Activated B cell treated with CpG ODN at 0.5 μM for 24 hours (primary cell): Measurements from ENCODE around the gene CLNK. TPM values are rescaled to one million over a fixed set of nuclear protein-coding genes. Genes with fewer than 3 reads are reported as not detected.

Source experiments
- ATAC-seq: fragments of 200-7000 bp; cut with Tn5 transposase; one replicate; pipeline ENCODE4 v1.10.0; 2021; ENCODE audit warnings: low read depth, mild to moderate bottlenecking, moderate library complexity
- CTCF ChIA-PET: fragments of 350-600 bp; sonication (Branson Sonifier 250); formaldehyde crosslinking; loops from one replicate; lab custom pipeline; 2021; ENCODE audit warnings: antibody characterized with exemption; lab: Charles Lee
- POLR2A ChIA-PET: fragments of 350-600 bp; sonication (Branson Sonifier 250); formaldehyde crosslinking; loops from one replicate; lab custom pipeline; 2021; ENCODE audit warnings: antibody characterized with exemption; lab: Charles Lee
- DNase-seq: peaks from one replicate; pipeline ENCODE4 v3.0.0; 2022
- H3K27ac Mint-ChIP-seq: one replicate; pipeline ENCODE4 v1.8.0; 2020; ENCODE audit warnings: mixed read lengths
- H3K27me3 Mint-ChIP-seq: one replicate; pipeline ENCODE4 v1.8.0; 2021; ENCODE audit warnings: mixed read lengths
- H3K36me3 Mint-ChIP-seq: one replicate; pipeline ENCODE4 v1.8.0; 2021; ENCODE audit warnings: low read depth, mixed read lengths
- H3K4me1 Mint-ChIP-seq: one replicate; pipeline ENCODE4 v1.8.0; 2021; ENCODE audit warnings: mixed read lengths
- H3K4me3 Mint-ChIP-seq: one replicate; pipeline ENCODE4 v1.8.0; 2020; ENCODE audit warnings: mild to moderate bottlenecking, mixed read lengths
- H3K9me3 Mint-ChIP-seq: one replicate; pipeline ENCODE4 v1.8.0; 2020; ENCODE audit warnings: mixed read lengths
- CTCF ChIP-seq: fragments of 200-600 bp; IDR thresholded peaks from one replicate; pipeline ENCODE4 v1.8.0; 2022; ENCODE audit warnings: antibody characterized with exemption, mild to moderate bottlenecking
- intact Hi-C: fragments of 100-400 bp; cut with micrococcal nuclease; formaldehyde crosslinking; loops from one replicate; pipeline ENCODE4 v1.15.1; 2024
- total RNA-seq: library from RNA; stranded (reverse); gene quantifications from 2 replicates; pipeline ENCODE4 v1.2.3, GENCODE V29; 2022

The CLNK gene
- total RNA-seq, 1 donor from 2014 or later = 0.58 TPM

- Mint-ChIP-seq H3K4me1 (peaks cover 10% of the 10 kb centered on the region), H3K9me3 (no peaks in the 10 kb centered on the region), H3K27me3 (no peaks in the 10 kb centered on the region), H3K27ac (no peak overlapping the region), H3K4me3 (no peak overlapping the region), H3K36me3 (no peaks in the 10 kb centered on the region)
- DNase-seq (no peak), ATAC-seq (no peak)
- TF ChIP-seq CTCF = no peak
- ChIA-PET CTCF (no interaction called here), POLR2A (no interaction called here)
- intact Hi-C loops = no loop called here
Observed at GRCh38 chr4:10596586-10597290, 87.8 kb downstream of the CLNK start.

GRCh38 chr4:10593130-10593529 lies 91.4 kb downstream of the CLNK start:
- intact Hi-C loops = no loop called here
- no peak overlapping the region for H3K27ac Mint-ChIP-seq
- no peaks in the 10 kb centered on the region for H3K36me3 Mint-ChIP-seq
- no peak overlapping the region for H3K4me3 Mint-ChIP-seq
- DNase-seq (no peak), ATAC-seq (no peak)
- TF ChIP-seq CTCF = no peak
- no peaks in the 10 kb centered on the region for H3K9me3 Mint-ChIP-seq
- peaks cover 7% of the 10 kb centered on the region for H3K4me1 Mint-ChIP-seq
- CTCF ChIA-PET = interaction anchor here (1.1 kb wide), 1 partner anchor 11 kb away, joined by 3 read pairs; no protein-coding TSS in a partner anchor
- POLR2A ChIA-PET = no interaction called here
- no peaks in the 10 kb centered on the region for H3K27me3 Mint-ChIP-seq

GRCh38 chr4:10590896-10591295 lies 93.7 kb downstream of the CLNK start:
- Mint-ChIP-seq H3K27ac (no peak overlapping the region), H3K9me3 (no peaks in the 10 kb centered on the region), H3K4me3 (no peak overlapping the region), H3K27me3 (no peaks in the 10 kb centered on the region), H3K36me3 (no peaks in the 10 kb centered on the region), H3K4me1 (peaks cover 12% of the 10 kb centered on the region)
- TF ChIP-seq CTCF = no peak
- intact Hi-C loops = no loop called here
- ATAC-seq = no peak
- POLR2A ChIA-PET = no interaction called here
- DNase-seq = no peak
- CTCF ChIA-PET = no interaction called here

- Mint-ChIP-seq H3K36me3 (no peaks in the 10 kb centered on the region), H3K4me3 (no peak overlapping the region), H3K9me3 (no peaks in the 10 kb centered on the region), H3K27ac (no peak overlapping the region), H3K4me1 (peaks cover 12% of the 10 kb centered on the region), H3K27me3 (no peaks in the 10 kb centered on the region)
- ChIA-PET POLR2A (no interaction called here), CTCF (no interaction called here)
- intact Hi-C loops = no loop called here
- no peak for TF ChIP-seq CTCF
- ATAC-seq (no peak), DNase-seq (no peak)
Observed at GRCh38 chr4:10589799-10590198, 94.8 kb downstream of the CLNK start.

- Mint-ChIP-seq H3K4me1 (peaks cover 13% of the 10 kb centered on the region), H3K27ac (no peak overlapping the region)
- POLR2A ChIA-PET = no interaction called here
Observed at GRCh38 chr4:10589321-10589720, 95.2 kb downstream of the CLNK start.

More at GRCh38 chr4:10589321-10589720, 95.2 kb downstream of the CLNK start:
- TF ChIP-seq CTCF = no peak
- CTCF ChIA-PET = no interaction called here
- Mint-ChIP-seq H3K4me3 (no peak overlapping the region), H3K36me3 (no peaks in the 10 kb centered on the region), H3K9me3 (no peaks in the 10 kb centered on the region), H3K27me3 (no peaks in the 10 kb centered on the region)
- DNase-seq (no peak), ATAC-seq (no peak)
- intact Hi-C loops = no loop called here
